Measurements from ENCODE around the gene TBC1D2B.
"Not testable (repeated sequence)": the region's sequence is repeated elsewhere in the genome, so short reads cannot be mapped to it uniquely, and the experiment has no call there.

The TBC1D2B gene

GRCh38 chr15:78003539-78004008 is 73.9 kb downstream of the TBC1D2B start:
- no peak for DNase-seq (ENCODE audit: low read depth in 3 of 3)

- no peak for DNase-seq (ENCODE audit: low read depth in 3 of 3)
These were observed 74.5 kb downstream of the TBC1D2B start for GRCh38 chr15:78002996-78003395.

GRCh38 chr15:78001656-78002055 is 75.9 kb downstream of the TBC1D2B start:
- no peak for DNase-seq (ENCODE audit: low read depth in 3 of 3)

- DNase-seq (ENCODE audit: low read depth in 3 of 3), result no peak
These were observed 76.6 kb downstream of the TBC1D2B start for GRCh38 chr15:78000927-78001249.

- peak; percentile 64 to 74 (median 69) for DNase-seq (ENCODE audit: low read depth in 3 of 3)
These were observed 77.2 kb downstream of the TBC1D2B start for GRCh38 chr15:78000091-78000926.

- no peak for DNase-seq (ENCODE audit: low read depth in 3 of 3)
These were observed 78.0 kb downstream of the TBC1D2B start for GRCh38 chr15:77999486-77999885.

- no peak for DNase-seq (ENCODE audit: low read depth in 3 of 3)
These were observed 78.9 kb downstream of the TBC1D2B start for GRCh38 chr15:77998592-77998991.

GRCh38 chr15:77997761-77998554 is 79.6 kb downstream of the TBC1D2B start:
- DNase-seq (ENCODE audit: low read depth in 3 of 3), result not testable (repeated sequence)

GRCh38 chr15:77997221-77997620 is 80.3 kb downstream of the TBC1D2B start:
- DNase-seq (ENCODE audit: low read depth in 3 of 3), result not testable (repeated sequence)

GRCh38 chr15:77996713-77997171 is 80.8 kb downstream of the TBC1D2B start:
- DNase-seq (ENCODE audit: low read depth in 3 of 3), result not testable (repeated sequence)

- DNase-seq (ENCODE audit: low read depth in 3 of 3), result not testable (repeated sequence)
These were observed 81.3 kb downstream of the TBC1D2B start for GRCh38 chr15:77996226-77996625.

GRCh38 chr15:77995537-77995918 is 82.0 kb downstream of the TBC1D2B start:
- not testable (repeated sequence) for DNase-seq (ENCODE audit: low read depth in 3 of 3)

GRCh38 chr15:77994893-77995536 is 82.5 kb downstream of the TBC1D2B start:
- not testable (repeated sequence) for DNase-seq (ENCODE audit: low read depth in 3 of 3)

GRCh38 chr15:77993970-77994693 is 83.4 kb downstream of the TBC1D2B start:
- DNase-seq (ENCODE audit: low read depth in 3 of 3), result not testable (repeated sequence)

GRCh38 chr15:77993374-77993911 is 84.1 kb downstream of the TBC1D2B start:
- DNase-seq (ENCODE audit: low read depth in 3 of 3), result no peak

- DNase-seq (ENCODE audit: low read depth in 3 of 3), result no peak
These were observed 84.9 kb downstream of the TBC1D2B start for GRCh38 chr15:77992356-77993222.

- DNase-seq (ENCODE audit: low read depth in 3 of 3), result not testable (repeated sequence)
These were observed 85.8 kb downstream of the TBC1D2B start for GRCh38 chr15:77991658-77992201.

GRCh38 chr15:77991029-77991406 is 86.5 kb downstream of the TBC1D2B start:
- DNase-seq (ENCODE audit: low read depth in 3 of 3), result no peak

GRCh38 chr15:77989296-77990143 is 88.0 kb downstream of the TBC1D2B start:
- no peak for DNase-seq (ENCODE audit: low read depth in 3 of 3)

All from stimulated activated CD4-positive, alpha-beta T cell treated with anti-CD3 and anti-CD28 coated beads, TNF-alpha, amount 100 ng/mL, for 48 hours (primary cell).